ENCODE data around the gene CORO2A.
"Not testable (repeated sequence)": the region's sequence is repeated elsewhere in the genome, so short reads cannot be mapped to it uniquely, and the experiment has no call there.

CORO2A gene

GRCh38 chr9:98101868-98102273 is 90.6 kb downstream of the CORO2A start:
- DNase-seq = peak; percentile 96

- no peak for DNase-seq
Measured at GRCh38 chr9:98101416-98101815, 91.0 kb downstream of the CORO2A start.

GRCh38 chr9:98100456-98100855 is 92.0 kb downstream of the CORO2A start:
- DNase-seq = no peak

GRCh38 chr9:98099898-98100297 is 92.5 kb downstream of the CORO2A start:
- peak; percentile 51 for DNase-seq

GRCh38 chr9:98099346-98099745 is 93.1 kb downstream of the CORO2A start:
- no peak for DNase-seq

- peak; percentile 88 for DNase-seq
Measured at GRCh38 chr9:98097836-98098235, 94.6 kb downstream of the CORO2A start.

- DNase-seq = no peak
Measured at GRCh38 chr9:98096091-98096490, 96.3 kb downstream of the CORO2A start.

- DNase-seq = no peak
Measured at GRCh38 chr9:98095401-98095800, 97.0 kb downstream of the CORO2A start.

- DNase-seq = no peak
Measured at GRCh38 chr9:98094851-98095250, 97.6 kb downstream of the CORO2A start.

- no peak for DNase-seq
Measured at GRCh38 chr9:98094316-98094715, 98.1 kb downstream of the CORO2A start.

GRCh38 chr9:98092613-98092931 is 99.9 kb downstream of the CORO2A start:
- DNase-seq = no peak

GRCh38 chr9:98091735-98092612 is 100.5 kb downstream of the CORO2A start:
- no peak for DNase-seq

GRCh38 chr9:98090674-98091073 is 101.8 kb downstream of the CORO2A start:
- not testable (repeated sequence) for DNase-seq

- DNase-seq = no peak
Measured at GRCh38 chr9:98087420-98088354, 104.8 kb downstream of the CORO2A start.

GRCh38 chr9:98086461-98086860 is 106.0 kb downstream of the CORO2A start:
- no peak for DNase-seq

- no peak for DNase-seq
Measured at GRCh38 chr9:98085944-98086343, 106.5 kb downstream of the CORO2A start.

- DNase-seq = no peak
Measured at GRCh38 chr9:98085058-98085457, 107.4 kb downstream of the CORO2A start.

- no peak for DNase-seq
Measured at GRCh38 chr9:98084396-98084795, 108.0 kb downstream of the CORO2A start.

GRCh38 chr9:98083566-98084183 is 108.8 kb downstream of the CORO2A start:
- no peak for DNase-seq

- DNase-seq = no peak
Measured at GRCh38 chr9:98083061-98083501, 109.4 kb downstream of the CORO2A start.

GRCh38 chr9:98081477-98082219 is 110.8 kb downstream of the CORO2A start:
- peak; percentile 74 for DNase-seq

- DNase-seq = no peak
Measured at GRCh38 chr9:98080780-98081179, 111.7 kb downstream of the CORO2A start.

- no peak for DNase-seq
Measured at GRCh38 chr9:98080326-98080725, 112.1 kb downstream of the CORO2A start.
